AG04449 (cell line): ENCODE data around the gene ATXN2.

Experiments used
- CTCF ChIA-PET: fragments of 350-600 bp; formaldehyde crosslinking; extraction: SDS; loops from one replicate; lab custom pipeline; 2021; ENCODE audit warnings: antibody characterized with exemption; lab: Yijun Ruan, JAX
- POLR2A ChIA-PET: fragments of 400-600, 350-600 bp; formaldehyde crosslinking; extraction: SDS; loops from one replicate; lab custom pipeline; 2020; ENCODE audit warnings: antibody characterized with exemption, inconsistent platforms; lab: Yijun Ruan, JAX
- DNase-seq: peaks from one replicate; pipeline ENCODE4 v3.0.0-alpha.2; 2010; ENCODE audit warnings: low read depth, low spot score
- H3K4me3 ChIP-seq: 2 replicates; pipeline ENCODE4 v1.5.1; 2011; ENCODE audit warnings: low read depth, mild to moderate bottlenecking, control low read depth, low read length
- TF ChIP-seq, protein P1 (sequence below): IDR thresholded peaks from one replicate; pipeline ENCODE4 v1.5.1; 2011; ENCODE audit warnings: mild to moderate bottlenecking, moderate library complexity, low read length, control low read depth, inconsistent platforms; ENCODE audit not compliant: insufficient read depth; ENCODE audit errors: missing control alignments

ATXN2 gene

GRCh38 chr12:111429828-111430432 lies 169.2 kb downstream of the ATXN2 start:
- H3K4me3 ChIP-seq = no peak overlapping the region
- CTCF ChIA-PET = interaction anchor here (1.1 to 2.6 kb wide), 4 partner anchors 14 to 31 kb away, joined by 3 to 8 read pairs (median 4); no protein-coding TSS in a partner anchor
- POLR2A ChIA-PET = no interaction called here

GRCh38 chr12:111428728-111429175 lies 170.4 kb downstream of the ATXN2 start:
- CTCF ChIA-PET = interaction anchor here (1.4 to 2.6 kb wide), 3 partner anchors 22 to 32 kb away, joined by 3 to 12 read pairs (median 8); no protein-coding TSS in a partner anchor
- no peak for DNase-seq
- no peak overlapping the region for H3K4me3 ChIP-seq
- POLR2A ChIA-PET = no interaction called here
- TF ChIP-seq, protein P1, sequence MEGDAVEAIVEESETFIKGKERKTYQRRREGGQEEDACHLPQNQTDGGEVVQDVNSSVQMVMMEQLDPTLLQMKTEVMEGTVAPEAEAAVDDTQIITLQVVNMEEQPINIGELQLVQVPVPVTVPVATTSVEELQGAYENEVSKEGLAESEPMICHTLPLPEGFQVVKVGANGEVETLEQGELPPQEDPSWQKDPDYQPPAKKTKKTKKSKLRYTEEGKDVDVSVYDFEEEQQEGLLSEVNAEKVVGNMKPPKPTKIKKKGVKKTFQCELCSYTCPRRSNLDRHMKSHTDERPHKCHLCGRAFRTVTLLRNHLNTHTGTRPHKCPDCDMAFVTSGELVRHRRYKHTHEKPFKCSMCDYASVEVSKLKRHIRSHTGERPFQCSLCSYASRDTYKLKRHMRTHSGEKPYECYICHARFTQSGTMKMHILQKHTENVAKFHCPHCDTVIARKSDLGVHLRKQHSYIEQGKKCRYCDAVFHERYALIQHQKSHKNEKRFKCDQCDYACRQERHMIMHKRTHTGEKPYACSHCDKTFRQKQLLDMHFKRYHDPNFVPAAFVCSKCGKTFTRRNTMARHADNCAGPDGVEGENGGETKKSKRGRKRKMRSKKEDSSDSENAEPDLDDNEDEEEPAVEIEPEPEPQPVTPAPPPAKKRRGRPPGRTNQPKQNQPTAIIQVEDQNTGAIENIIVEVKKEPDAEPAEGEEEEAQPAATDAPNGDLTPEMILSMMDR = no peak

More at GRCh38 chr12:111429828-111430432, 169.2 kb downstream of the ATXN2 start:
- DNase-seq = no peak
- TF ChIP-seq, protein P1 = no peak

- POLR2A ChIA-PET = interaction anchor here (0.5 kb wide), 1 partner anchor 98 kb away, joined by 3 read pairs; no protein-coding TSS in a partner anchor
- no peak for DNase-seq
- CTCF ChIA-PET = interaction anchor here (2.3 to 2.6 kb wide), 2 partner anchors 24 to 31 kb away, joined by 8 to 12 read pairs; no protein-coding TSS in a partner anchor
- H3K4me3 ChIP-seq = no peak overlapping the region
- TF ChIP-seq, protein P1 = no peak
These were observed 170.9 kb downstream of the ATXN2 start for GRCh38 chr12:111428081-111428727.

GRCh38 chr12:111427417-111428074 lies 171.6 kb downstream of the ATXN2 start:
- CTCF ChIA-PET = interaction anchor here (2.3 kb wide), 1 partner anchor 30 kb away, joined by 12 read pairs; no protein-coding TSS in a partner anchor
- no peak for DNase-seq
- POLR2A ChIA-PET = interaction anchor here (0.5 kb wide), 1 partner anchor 99 kb away, joined by 3 read pairs; no protein-coding TSS in a partner anchor
- H3K4me3 ChIP-seq = no peak overlapping the region
- TF ChIP-seq, protein P1 = no peak

GRCh38 chr12:111426344-111427185 lies 172.6 kb downstream of the ATXN2 start:
- DNase-seq = no peak
- TF ChIP-seq, protein P1 = no peak
- ChIA-PET POLR2A (no interaction called here), CTCF (interaction anchor here (2.3 to 3.3 kb wide), 2 partner anchors 25 to 29 kb away, joined by 12 to 14 read pairs; no protein-coding TSS in a partner anchor)
- no peak overlapping the region for H3K4me3 ChIP-seq
